Dermis blood vessel endothelial cell (primary cell): ENCODE measurements around the gene SPTB. TPM values are rescaled to one million over a fixed set of nuclear protein-coding genes. Genes with fewer than 3 reads are reported as not detected.

ENCODE experiments used
- DNase-seq: peaks from one replicate; pipeline ENCODE4 v3.0.0; 2010
- total RNA-seq: library from RNA; depleted of rRNA; stranded (reverse); fragments of >200 nt; gene quantifications from 2 replicates; pipeline ENCODE4 v1.2.3, GENCODE V29; 2014

The SPTB gene
- total RNA-seq, 1 donor from 2014 or later: under 0.01 TPM

DNA sequence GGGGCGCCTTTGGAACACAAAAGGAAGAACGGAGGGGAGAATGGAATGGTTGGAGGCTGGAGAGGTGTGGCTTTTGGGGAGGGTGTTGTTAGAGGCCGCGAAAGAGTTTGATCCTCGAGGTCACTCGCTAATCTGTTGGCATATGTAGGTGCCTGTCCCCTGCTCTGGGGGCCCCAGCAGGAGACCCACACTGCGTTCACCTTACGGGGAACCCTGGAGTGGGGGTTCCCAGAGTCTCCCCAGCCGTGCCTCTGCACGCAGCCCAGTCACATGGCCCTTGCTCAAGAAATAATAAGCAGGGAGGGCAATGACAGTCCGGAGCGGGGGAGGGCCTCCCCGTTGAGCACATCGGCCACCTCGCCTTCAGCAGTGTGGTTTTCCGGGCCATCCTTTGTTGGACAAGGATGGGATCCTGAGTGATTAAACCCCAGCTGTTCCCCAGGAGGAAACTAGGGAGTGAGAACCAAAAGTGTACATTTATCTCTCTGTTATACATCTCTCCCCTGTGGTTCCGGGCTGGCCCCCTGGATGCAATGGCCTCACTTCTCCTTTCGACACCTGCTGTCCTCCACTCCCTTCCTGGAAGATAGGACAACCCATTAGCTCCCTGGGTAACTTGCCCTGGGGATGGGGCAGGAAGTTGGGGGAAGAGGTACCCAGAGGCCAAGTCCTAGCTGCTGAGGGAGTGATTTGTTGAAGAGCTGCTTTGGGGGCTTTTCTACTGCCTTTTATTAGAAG is 174.2 kb downstream of the SPTB start:
- no peak for DNase-seq

DNA sequence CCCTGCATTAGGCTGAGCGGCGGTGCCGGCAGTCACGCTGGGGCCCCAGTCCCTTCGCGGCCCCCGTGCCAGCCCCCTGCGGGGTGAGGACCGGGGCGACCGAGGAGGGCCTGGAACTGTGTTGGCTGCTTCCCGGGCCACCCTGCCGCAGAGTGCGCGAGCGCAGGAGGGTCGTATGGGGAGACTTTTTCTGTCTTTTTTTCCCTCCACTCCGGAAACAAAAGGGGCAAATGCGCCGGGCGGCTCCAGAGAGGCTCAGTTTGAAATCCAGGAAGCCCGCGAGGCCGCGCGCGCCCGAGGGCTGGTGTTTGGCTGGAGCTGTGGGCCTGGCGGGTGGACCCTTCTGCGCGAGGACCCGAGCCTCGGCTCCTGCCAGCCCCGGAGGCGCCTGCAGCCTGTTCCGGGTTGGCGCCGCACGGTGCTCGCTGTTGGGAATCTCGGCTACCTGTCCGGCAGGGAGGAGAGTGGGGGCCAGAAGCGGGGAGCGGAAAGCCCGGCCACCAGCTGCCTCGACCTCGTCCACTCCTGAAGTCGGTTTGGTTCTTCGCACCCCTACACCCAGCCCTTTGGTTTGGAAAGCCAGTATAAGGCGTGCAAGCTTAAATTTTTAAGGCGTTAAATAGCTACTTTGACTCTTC is 174.8 kb downstream of the SPTB start:
- peak; percentile 9 for DNase-seq

DNA sequence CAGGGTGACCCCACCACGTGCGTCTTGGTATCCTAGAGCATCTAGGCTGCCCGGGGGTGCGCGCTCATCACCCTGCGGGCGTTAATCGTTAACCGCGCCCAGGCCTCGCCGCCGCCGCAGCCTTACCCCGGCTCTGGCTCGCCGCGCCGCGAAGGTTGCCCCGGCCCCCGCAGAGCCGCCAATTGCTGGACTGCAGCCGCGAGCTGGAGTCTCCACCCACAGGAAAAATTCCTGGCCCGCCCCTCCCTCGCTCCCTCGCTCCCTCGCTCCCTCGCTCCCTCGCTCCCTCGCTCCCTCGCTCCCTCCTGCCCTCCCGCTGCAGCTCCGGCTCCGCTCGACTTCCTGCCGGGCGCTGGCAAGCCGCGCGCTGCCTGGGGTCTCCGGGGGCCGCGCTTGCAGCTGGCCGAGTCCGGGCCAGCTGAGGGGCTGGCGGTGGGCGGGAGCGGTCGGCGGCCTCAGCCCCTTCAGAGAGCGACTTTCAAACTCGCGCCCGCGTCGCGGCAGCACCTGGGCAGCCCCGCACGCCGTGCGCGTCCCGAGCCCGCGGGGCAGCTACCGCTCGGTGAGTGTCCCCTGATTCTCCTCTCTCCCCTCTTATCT is 175.5 kb downstream of the SPTB start, which contains the start of gene PLEKHG3:
TSS of gene PLEKHG3 (plus strand) at position 282 of the 600 bp plus-strand sequence. CDS start 23,208 bp downstream, outside the sequence.
- peak; percentile 22 for DNase-seq

DNA sequence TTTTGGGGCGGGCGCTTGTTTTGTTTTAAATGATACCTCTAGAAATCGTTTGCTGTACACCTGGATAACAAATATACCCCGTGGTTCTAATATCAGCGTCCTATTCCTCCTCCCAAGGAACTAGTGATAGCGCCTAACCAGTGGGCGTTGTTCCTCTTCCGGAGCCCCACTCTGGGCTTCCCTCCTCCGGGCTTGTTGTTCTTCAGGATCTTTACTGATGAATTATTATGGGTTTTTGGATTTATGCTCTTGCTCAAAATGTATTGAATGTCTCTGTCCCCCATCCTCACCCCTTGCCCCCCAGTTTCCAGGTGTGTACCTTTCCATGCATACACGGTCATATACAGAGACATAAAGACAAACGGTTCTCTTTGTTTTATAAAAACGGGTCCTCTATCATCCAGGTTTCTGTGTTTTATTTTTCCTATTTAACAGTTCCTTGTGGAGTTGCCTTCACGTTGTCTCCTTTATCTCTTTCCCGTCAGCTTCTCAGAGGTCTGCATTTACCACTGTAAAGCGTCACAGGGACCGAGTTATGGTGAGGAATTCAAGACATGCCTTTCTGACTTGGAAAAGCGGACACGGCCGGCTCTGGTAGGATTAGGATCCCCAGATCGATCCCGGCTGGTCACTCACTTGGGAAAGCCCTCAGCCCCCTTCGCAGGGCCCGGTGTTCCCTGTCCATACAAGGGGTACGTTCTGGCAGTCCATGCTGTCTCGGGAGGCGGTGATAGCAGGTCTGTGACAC is 176.1 kb downstream of the SPTB start:
- DNase-seq: no peak

GRCh38 chr14:64702493-64703394 is 177.0 kb downstream of the SPTB start:
- DNase-seq: no peak

DNA sequence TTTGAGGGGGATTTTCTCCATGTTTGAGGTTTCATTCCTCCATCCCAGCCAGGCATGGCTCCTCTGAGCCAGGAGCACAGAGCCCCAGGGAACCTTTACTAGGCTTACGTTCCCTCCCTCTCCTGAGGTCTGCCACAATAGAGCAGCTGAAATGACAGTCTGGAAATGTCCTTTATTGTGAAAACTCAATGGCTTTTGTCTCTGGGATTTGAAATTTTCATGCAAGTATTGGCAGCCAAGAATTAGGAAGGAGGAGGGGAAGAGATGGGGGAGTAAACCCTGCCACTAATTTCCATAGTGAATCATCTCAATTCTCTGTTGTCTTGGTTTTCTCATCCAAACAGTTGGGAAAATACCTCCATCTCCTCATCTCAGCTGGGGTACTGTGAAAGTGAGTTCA is 178.0 kb downstream of the SPTB start:
- no peak for DNase-seq

- no peak for DNase-seq
Observed at GRCh38 chr14:64700894-64701293, 178.8 kb downstream of the SPTB start.

DNA sequence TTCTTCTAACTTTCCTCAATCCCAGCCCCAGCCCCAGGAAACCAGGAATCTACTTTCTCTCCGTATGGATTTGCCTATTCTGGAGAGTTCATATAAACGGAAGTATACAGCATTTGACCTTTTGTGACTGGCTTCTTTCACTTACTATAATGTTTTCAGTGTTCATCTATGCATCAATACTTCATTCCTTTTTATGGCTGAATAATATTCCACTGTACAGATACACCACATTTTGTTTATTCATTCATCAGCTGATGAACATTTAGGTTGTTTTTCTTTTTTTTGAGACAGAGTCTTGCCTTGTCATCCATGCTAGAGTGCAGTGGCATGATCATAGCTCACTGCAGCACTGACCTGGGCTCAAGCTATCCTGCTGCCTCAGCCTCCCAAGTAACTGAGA is 179.4 kb downstream of the SPTB start:
- DNase-seq: no peak

DNA sequence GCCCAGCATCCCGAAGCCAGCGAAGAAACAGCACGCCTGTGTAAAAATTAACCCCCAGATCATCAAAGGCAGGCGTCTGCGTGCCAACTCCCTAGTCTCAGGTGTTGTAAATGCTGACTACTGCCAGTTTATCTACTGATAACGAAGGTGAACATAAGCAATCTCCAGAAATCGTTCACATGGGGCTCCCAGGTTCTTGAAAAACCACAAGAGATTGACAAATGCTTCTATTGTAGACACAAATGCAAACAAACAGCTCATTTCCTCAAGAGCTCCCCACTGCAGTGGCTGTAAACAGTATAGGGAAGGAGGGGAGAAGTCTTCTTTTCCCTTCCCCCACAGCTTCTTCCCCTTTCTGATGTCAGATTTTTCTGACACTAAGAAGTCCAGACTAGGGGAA is 180.8 kb downstream of the SPTB start:
- DNase-seq: no peak

DNA sequence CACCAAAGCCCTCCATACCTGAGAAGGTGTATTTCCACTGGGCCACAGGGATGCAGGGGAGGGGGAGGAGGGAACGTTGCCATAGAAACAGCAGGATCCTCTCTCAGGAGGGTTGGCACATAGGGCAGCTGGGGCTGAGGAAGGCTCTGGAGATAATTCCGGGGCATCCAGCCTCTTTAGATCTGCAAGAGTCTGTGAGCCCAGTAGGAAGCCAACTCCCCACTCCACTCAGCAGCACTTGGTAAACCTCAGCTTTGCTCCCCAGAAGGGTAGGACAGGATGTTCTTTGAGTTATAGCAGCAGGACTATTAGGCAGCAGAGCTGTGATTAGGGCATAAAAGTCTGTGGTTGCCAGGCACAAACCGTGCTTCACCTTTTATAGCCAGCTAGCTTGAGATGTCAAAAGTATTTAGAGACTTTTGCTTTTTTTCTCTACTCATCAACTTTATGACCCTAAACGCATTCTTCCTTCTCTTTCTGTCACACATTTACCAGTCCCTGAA is 183.3 kb downstream of the SPTB start:
- DNase-seq: no peak

Other genes with a start within 250 kb of the SPTB start
- 9.2 and 9.4 TPM in 2 replicates for gene PLEKHG3, start 175.5 kb downstream of the SPTB start, total RNA-seq
- gene CHURC1, start 34.5 kb upstream of the SPTB start, total RNA-seq: 60.9 and 62.2 TPM in 2 replicates
- gene GPX2, start 62.8 kb upstream of the SPTB start, total RNA-seq: not detected in 2 replicates
- 9.5 and 10.4 TPM in 2 replicates for gene RAB15, start 92.4 kb upstream of the SPTB start, total RNA-seq
- gene FNTB, start 107.0 kb upstream of the SPTB start, total RNA-seq: 8.5 and 13.3 TPM in 2 replicates
- 35.6 and 50.9 TPM in 2 replicates for gene MAX, start 222.6 kb upstream of the SPTB start, total RNA-seq